Brain pericyte (primary cell): ENCODE data around the gene RNU5D-1.
"Not testable (repeated sequence)": the region's sequence is repeated elsewhere in the genome, so short reads cannot be mapped to it uniquely, and the experiment has no call there.

Experiments used
- DNase-seq: peaks from one replicate; pipeline ENCODE4 v3.0.0-alpha.2; 2012; ENCODE audit warnings: low read depth, low spot score

The RNU5D-1 gene

DNA sequence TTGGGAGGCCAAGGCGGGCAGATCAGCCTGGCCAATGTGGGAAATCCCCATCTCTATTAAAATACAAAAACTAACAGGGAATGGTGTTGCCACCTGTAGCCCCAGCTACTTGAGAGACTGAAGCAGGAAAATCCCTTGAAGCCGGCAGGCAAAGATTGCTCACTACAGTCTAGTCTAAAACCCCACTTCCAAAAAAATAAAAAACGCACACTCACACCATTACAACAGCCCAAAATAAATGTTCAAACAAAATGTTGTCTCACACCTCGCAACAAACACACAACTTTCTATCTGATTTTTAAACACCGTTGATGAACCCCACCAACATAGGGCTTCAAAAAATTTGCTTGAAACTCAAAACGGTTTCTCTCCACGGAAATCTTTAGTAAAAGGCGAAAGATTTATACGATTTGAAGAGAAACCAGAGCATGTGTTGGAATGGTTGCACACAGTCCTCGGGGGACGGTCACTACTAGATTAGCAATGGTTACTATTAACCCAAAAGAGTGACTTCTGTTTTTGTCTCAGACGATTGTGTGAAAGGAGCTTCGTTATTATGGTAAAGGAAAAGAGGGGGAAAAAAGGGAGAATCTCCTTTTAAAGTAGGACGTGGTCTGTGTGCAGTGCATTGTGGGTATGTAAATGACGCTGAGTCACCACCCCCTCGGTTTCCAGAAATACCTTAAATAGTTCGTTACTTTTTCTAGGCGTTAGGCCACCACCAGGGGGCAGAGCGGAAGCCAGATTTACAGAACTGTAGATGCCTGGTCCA lies at the start of gene RNU5D-1:
Gene RNU5D-1, minus strand, starts transcription at position 430 of the 772 bp plus-strand sequence.
- peak; percentile 93 for DNase-seq

DNA sequence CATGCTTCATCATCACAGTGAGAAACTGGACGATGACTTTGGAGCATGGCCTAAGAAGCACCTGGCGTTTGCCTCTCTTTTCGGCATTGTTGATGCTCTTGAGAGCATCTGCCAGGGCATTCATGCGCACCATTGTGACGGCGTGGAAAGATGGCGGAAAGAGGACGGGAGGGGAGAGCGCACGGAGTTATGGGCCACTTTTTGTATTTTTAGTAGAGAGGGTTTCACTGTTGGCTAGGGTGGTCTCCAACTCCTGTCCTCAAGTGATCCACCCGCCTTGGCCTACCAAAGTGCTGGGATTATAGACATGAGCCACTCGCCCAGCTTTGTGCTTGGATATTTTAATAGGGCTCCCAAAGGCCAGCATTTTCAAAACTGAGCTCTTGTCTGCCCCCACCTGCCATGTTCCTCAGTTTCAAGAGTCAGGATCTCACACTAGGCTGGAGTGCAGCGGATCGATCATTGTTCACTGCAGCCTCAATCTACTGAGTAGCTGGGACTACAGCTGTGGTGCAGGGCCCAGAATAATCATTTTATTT lies 49.7 kb upstream of the RNU5D-1 start:
- no peak for DNase-seq

DNA sequence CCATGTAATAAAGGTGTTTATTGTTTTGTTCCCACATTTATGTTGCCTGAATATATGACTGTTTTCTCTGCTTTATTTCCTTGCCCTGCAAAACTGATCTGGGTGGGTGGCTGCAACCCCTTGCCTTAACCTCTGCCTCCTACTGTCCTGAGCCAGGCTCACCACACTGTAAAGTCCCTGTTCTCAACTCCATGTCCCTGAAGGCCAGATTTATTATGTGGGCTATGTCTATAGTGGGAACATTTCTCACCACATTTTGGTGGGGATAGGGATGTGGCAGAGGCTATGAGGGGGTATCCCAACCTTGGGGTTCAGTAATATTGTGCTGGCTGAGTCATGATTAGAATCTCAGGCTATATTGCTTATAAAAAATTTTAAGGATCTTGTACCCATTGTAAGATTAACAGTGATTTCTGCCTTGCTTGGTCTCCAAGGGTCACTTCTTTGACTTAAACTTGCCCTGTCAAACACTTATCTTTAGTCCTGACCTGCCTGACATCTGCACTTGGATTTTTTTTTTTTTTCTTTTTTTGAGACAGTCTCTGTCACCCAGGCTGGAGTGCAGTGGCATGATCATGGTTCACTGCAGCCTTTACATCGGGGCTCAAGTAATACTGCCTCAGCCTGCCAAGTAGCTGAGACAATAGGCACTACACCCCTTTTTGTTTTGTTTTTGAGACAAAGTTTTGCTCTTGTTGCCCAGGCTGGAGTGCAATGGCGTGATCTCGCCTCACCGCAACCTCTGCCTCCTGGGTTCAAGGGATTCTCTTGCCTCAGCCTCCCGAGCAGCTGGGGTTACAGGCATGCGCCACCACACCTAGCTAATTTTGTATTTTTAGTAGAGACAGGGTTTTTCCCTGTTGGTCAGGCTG lies 48.0 kb upstream of the RNU5D-1 start:
- DNase-seq: no peak

DNA sequence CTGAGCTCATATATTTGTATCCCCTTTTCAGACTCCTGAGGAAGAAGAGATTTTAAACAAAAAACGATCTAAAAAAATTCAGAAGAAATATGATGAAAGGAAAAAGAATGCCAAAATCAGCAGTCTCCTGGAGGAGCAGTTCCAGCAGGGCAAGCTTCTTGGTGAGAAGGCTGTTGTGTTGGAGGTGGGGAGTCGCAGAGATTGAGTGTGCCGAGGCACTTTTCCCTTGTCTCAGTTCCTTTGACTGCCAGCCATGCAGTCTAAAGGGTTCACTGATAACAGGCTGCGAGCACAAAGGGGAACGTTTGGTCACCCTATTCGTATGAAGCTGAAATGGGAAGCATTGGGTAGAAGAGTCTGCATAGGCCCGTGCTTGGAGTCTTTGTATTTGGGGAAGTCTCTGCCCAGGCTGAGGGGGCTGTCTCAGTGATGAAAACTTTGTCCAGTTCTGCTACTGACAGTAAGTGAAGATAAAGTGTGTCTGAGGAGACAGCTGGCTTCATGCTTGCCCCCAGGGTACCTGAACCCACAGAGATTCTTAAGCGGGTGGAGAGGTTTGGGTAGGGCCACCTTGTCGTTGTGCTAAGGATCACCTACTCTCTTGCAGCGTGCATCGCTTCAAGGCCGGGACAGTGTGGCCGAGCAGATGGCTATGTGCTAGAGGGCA lies 47.1 kb upstream of the RNU5D-1 start:
- no peak for DNase-seq

DNA sequence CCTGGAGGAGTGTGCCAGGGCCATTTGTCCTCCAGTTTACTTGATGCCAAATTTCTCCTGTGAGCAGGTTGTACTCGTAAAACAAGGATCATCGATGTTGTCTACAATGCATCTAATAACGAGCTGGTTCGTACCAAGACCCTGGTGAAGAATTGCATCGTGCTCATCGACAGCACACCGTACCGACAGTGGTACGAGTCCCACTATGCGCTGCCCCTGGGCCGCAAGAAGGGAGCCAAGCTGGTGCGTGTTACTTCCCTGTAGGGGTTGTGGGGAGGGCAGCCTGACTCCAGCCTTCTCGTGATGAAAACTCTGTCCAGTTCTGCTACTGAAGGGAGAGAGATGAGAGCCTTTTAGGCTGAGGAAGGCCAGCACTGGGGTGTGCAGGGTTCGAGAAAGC lies 46.6 kb upstream of the RNU5D-1 start:
- no peak for DNase-seq

DNA sequence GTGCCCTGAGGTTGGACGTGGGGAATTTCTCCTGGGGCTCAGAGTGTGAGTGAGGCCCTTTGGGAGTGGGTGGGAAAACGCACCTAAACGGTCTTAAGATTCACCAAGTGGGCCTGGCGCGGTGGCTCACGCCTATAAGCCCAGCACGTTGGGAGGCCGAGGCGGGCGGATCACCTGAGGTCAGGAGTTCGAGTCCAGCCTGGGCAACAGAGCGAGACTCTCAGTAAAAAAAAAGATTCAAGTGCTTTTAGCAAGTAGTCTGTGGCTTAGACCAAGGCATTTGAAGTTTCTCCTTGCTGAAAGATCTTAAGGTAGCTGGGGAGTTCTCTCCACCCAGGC lies 45.7 kb upstream of the RNU5D-1 start:
- DNase-seq: no peak

DNA sequence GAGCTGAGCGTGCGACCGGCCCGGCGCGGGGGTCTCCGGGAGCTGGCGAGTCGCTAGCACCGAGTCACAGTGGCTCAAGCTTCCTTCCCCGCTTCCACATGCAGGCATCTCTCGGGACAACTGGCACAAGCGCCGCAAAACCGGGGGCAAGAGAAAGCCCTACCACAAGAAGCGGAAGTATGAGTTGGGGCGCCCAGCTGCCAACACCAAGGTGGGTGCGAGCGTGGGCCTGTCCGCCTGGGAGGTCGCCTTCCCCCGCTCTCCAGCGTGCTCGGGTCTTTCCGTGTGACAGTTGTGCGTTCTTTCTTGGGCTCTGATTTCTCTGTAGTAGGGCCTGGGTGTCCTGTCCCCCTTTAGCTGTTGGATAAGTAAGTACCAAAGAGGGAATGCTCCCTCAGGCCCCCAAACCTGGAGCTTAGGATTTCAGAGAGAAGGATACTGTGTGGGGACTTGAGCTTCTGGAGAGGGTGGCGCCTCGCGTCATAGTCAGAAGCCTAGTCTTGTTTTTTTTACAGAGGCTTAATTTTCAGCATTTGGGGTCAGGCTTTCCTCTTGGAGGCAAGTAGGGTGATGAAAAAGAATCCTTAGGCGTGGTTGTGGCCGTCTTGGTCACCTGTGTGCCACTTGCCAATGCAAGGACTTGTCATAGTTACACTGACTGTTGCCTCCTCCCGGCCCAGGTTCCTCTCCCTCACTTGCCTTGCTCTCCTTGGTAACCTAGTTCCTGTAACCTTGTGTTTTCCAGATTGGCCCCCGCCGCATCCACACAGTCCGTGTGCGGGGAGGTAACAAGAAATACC lies 45.2 kb upstream of the RNU5D-1 start:
- DNase-seq: no peak

DNA sequence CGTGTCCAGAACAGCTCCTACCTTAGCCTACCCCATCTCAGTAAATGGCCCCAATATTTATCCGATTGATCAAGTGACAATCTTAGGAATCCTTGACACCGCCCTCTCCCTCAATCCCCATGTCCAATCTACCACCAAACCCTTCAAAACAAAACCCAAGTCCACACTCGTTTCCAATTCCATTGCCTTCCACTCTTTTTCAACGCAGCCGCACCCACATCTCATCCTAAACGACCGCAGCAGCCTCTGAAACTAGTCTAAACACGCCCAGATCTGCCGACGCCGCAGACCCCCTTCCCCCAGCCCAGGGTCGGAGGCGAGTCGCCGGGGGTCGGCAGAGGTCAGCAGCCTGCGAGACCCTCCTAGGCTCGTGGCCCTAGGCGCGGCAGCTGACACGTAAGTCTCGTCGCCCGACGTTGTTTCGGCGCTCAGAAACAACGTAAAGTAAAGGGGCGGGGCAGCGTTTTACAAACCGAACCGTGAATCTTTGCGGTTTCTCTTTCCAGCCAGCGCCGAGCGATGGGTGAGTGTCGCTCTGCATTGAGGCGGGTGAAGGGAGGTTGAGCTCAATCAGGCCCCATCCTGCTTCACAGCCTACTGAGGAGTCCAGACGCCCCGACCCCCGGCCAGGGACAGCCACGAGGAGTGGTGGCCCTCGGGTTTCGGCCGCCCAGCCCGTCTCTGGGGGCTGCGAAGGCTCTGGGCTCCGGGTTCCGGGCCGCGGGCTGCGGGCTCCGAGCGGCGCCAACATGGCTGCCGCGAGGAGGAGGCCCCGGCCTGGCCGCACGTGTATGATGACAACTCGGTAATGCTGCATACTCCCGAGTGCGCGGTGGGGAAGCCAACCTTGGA lies 44.3 kb upstream of the RNU5D-1 start, which contains the start of gene RPS8:
Gene RPS8, plus strand, starts transcription at position 463 of the 852 bp plus-strand sequence. Its CDS starts 57 bp downstream, at position 520.
- peak; percentile 75 for DNase-seq

DNA sequence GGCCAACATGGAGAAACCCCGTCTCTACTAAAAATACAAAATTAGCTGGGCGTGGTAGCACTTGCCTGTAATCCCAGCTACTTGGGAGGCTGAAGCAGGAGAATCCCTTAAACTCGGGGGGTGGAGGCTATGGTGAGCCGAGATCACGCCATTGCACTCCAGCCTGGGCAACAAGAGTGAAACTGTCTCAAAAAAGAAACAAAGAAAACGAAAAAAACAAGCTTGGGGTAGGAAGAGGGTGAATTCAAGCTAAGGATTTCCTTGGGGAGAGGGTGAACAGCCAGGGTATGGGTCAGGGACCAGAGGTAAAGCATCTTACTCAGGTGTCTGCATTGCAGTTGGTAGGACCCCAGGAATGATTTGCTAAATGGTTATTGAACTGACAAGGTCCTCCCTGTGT lies 35.5 kb upstream of the RNU5D-1 start:
- DNase-seq: not testable (repeated sequence)

DNA sequence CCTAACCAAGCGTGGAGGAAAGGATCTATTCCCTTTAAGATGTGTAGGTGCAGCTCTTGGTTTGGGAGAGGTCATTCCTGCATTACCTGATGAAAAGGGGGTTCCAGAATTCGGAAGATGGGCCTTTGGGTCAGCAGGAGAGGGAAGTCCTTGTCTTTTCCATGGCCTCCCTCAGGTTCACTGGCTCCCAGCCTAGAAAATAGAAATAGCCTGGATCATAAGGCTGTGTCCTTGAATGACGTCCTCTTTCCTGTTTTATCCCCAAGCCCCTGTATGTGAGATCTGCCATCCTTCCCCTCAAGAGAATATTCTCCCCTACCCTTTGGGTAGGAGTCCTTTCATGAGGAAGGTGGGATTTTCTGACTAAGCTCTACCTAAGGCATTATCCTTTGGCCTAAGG lies 29.9 kb upstream of the RNU5D-1 start:
- DNase-seq: no peak

DNA sequence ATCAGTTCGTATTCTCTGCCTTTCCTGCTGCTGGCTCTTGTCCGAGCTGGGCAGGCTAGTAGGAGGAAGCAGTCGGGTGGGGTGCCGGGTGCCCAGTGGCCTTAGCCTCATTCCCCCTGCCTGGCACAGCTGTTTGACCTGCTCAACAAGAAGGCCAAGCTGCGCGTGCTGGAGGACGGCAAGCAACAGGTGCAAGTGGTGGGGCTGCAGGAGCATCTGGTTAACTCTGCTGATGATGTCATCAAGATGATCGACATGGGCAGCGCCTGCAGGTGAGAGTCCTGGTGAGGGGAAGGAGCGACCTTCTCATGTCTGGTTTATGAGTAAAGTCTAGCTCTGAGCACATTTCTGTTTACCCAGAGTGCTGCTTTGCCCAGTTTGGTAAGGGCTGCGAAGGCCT lies 28.1 kb upstream of the RNU5D-1 start:
- no peak for DNase-seq

DNA sequence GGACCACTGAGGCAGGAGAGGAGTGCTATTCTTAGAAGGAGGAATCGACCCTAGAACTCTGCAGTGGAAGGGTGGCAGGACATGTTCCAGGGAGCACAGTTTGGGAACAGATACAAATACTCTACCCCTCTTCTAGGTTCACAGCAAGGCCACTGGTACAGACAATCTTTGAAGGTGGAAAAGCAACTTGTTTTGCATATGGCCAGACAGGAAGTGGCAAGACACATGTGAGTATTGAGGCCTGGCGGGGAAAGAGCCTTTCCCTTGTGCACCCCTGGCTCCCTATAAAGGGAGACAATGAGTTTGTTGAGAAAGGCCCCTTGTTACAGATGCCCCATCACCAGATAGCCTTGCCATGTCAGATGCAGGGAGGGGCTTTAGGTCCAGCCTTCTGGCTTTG lies 26.4 kb upstream of the RNU5D-1 start:
- DNase-seq: no peak

DNA sequence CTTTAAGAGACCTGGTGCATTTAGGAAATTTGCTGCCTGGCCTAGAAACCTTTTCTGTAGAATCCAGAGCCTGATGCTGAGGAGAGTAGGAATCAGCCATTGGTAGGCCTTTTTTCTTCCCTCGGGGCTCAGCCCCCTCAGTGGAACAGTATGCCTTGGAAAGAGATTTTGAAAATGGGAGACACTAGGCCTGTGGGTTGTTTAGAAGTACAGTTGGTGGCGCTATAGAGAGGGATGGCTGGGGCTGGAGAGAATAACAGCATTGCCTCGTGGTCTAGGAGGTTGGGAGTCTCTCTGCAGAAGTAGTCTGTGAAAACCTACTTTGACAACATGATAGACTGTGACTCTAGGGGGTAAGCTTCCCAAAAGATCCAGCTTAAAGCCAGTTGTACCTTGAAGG lies 16.9 kb upstream of the RNU5D-1 start:
- no peak for DNase-seq

DNA sequence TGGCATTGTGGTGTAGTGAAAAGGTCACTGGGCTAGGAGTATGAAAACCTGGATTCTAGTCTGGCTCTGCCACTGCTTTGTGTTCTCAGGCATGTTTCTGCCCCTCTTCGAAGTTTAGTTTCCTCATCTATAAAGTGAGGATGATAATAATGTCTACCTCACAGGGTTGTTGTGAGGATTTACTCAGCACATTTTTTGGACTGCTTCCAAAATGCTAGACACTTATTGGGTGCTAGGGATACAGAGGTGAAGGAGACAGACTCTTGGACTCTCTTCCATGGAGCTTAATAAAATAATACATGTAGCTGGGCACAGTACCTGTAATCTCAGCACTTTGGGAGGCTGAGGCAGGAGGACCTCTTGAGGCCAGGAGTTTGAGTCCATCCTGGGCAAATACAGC lies 12.2 kb upstream of the RNU5D-1 start:
- no peak for DNase-seq

DNA sequence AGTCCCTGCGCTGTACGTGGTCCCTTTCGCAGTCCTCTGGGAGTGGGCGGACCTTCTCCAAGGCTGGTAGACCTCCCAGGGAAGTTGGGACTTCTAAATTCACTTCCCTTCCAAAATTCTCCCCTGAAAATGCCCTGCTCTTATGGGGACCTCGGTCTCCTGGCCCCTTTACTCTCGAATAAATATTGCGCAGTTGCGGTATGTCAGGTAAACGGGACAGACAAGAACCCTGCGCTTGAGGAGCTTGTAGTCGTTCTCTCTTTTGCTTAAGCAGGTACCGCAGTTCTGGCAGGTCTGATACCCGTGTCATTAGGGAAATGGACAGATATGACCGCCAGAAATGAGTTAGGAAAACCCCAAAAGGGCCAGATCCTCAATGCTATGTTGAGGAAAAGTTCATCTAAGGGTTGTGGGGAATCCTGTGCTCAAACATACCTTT lies 9.2 kb upstream of the RNU5D-1 start:
- no peak for DNase-seq

DNA sequence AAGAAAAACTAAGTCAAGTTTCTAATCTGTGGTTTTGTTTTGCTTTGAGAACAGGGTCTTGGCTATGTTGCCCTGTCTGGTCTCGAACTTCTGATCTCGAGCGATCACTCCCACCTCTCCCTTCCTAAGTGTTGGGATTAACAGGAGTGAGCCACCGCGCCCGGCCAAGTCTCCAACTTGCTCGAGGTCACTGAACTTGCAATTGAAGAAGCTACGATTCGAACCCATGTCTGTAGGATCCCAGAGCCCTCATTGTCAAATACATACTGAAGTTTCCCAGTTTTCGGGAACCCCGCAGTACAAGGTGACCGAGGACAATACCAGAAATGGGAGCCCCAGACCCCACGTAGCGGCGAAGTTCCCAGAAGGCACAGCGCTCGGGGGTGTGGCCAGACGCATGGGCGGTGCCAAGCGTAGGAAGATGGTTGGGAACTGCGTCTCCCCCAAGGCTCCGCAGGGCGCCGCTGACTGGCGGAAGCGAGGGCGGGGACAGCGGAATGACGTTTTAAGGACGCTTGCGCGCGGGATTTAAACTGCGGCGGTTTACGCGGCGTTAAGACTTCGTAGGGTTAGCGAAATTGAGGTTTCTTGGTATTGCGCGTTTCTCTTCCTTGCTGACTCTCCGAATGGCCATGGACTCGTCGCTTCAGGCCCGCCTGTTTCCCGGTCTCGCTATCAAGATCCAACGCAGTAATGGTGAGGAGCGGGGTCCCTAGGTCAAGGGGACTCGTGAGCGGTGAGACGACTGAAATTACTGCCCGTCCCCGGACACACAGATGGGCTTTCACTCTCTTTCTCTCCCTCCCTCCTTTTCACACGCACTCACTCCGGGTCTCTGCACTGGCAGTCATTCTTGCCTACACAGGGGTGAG lies 8.6 kb upstream of the RNU5D-1 start, which contains the start of gene KIF2C:
Gene KIF2C, plus strand, starts transcription at position 531 of the 872 bp plus-strand sequence. Its CDS starts 96 bp downstream, at position 627.
- DNase-seq: peak; percentile 94

DNA sequence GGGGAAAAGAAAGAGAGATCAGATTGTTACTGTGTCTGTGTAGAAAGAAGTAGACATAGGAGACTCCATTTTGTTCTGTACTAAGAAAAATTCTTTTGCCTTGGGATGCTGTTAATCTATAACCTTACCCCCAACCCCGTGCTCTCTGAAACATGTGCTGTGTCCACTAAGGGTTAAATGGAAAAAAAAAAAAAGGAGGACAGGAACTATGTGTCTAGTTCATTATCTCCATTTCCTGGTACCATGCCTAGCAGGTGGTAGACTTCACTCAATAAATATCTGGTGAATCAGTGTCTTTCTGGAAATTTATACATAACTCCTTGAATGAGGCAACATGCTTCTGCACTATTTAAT lies 8.0 kb upstream of the RNU5D-1 start:
- DNase-seq: not testable (repeated sequence)

DNA sequence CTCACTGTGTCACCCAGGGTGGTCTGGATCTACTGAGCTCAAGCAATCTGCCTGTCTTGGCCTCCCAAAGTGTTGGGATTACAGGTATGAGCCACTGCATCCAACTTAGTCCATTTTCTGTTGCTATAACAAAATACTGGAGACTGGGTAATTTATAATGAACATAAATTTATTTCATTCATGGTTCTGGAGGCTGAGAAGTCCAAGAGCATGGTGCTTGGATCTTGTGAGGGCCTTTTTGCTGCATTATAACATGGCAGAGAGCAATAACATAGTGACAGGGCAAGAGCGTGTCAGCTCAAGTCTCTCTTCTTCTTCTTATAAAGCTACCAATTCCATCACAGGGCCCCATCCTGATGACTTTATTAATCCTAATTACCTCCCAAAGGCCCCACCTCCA lies 5.0 kb upstream of the RNU5D-1 start:
- DNase-seq: no peak

DNA sequence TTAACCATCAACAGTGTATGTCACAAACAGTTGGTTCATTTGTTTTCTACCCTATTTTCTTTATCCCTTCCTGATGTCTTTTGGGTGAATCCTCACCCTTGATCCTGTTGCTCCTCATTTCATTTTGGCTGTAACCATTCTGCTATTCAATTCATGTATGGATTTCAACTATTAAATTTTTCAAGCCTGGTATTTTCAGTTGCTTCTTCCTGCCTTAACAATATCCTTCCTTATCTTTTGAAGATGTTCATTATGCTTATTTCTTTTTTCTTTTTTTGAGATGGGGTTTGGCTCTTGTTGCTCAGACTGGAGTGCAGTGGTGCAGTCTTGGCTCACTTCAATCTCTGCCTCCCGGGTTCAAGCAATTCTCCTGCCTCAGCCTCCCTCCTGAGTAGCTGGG lies 2.8 kb upstream of the RNU5D-1 start:
- no peak for DNase-seq
